Loucy (cell line): Measurements from ENCODE around the gene TCEANC2.

ENCODE experiments used
- H2AFZ ChIP-seq: fragments of 200-600 bp; sonication (generic); 2 replicates; pipeline ENCODE4 v1.6.0; 2016; ENCODE audit warnings: antibody characterized with exemption, mild to moderate bottlenecking, low read length, moderate library complexity
- H3F3A ChIP-seq: fragments of 200-600 bp; 2 replicates; pipeline ENCODE4 v1.6.0; 2016; ENCODE audit warnings: antibody characterized with exemption, low read depth, mild to moderate bottlenecking
- H3K27me3 ChIP-seq: fragments of 200-600 bp; sonication (generic); 2 replicates; pipeline ENCODE4 v1.6.1; 2014; ENCODE audit warnings: low read length, mild to moderate bottlenecking; ENCODE audit not compliant: insufficient read depth, poor library complexity, severe bottlenecking
- H3K36me3 ChIP-seq: fragments of 200-600 bp; sonication (generic); 2 replicates; pipeline ENCODE4 v1.6.1; 2016; ENCODE audit warnings: low read length; ENCODE audit not compliant: insufficient read depth
- H3K4me1 ChIP-seq: fragments of 200-600 bp; sonication (generic); 2 replicates; pipeline ENCODE4 v1.5.1; 2014; ENCODE audit warnings: low read length, mild to moderate bottlenecking; ENCODE audit not compliant: insufficient read depth, poor library complexity, severe bottlenecking
- H3K4me2 ChIP-seq: fragments of 200-600 bp; sonication (generic); 2 replicates; pipeline ENCODE4 v1.6.0; 2014; ENCODE audit warnings: antibody characterized with exemption, low read length, low read depth, mild to moderate bottlenecking; ENCODE audit not compliant: poor library complexity, severe bottlenecking
- H3K4me3 ChIP-seq: fragments of 200-600 bp; sonication (generic); 2 replicates; pipeline ENCODE4 v1.5.1; 2014; ENCODE audit warnings: low read length, mild to moderate bottlenecking, mixed read lengths; ENCODE audit not compliant: poor library complexity, severe bottlenecking
- H3K79me2 ChIP-seq: fragments of 200-600 bp; sonication (generic); 2 replicates; pipeline ENCODE4 v1.6.1; 2014; ENCODE audit warnings: low read length; ENCODE audit not compliant: insufficient read depth
- H3K9ac ChIP-seq: fragments of 200-600 bp; sonication (generic); 2 replicates; pipeline ENCODE4 v1.6.0; 2014; ENCODE audit warnings: mild to moderate bottlenecking, low read depth, low read length, moderate library complexity; ENCODE audit not compliant: poor library complexity, severe bottlenecking
- H3K9me2 ChIP-seq: fragments of 200-600 bp; sonication (generic); replicated peaks from 2 replicates; pipeline ENCODE4 v1.6.1; 2016; ENCODE audit warnings: low read depth, low read length, mixed read lengths
- H3K9me3 ChIP-seq: fragments of 200-600 bp; sonication (generic); 2 replicates; pipeline ENCODE4 v1.6.1; 2014; ENCODE audit warnings: mild to moderate bottlenecking, antibody characterized with exemption, low read length, low read depth; ENCODE audit not compliant: insufficient read depth
- H4K20me1 ChIP-seq: fragments of 200-600 bp; sonication (generic); 2 replicates; pipeline ENCODE4 v1.6.0; 2014; ENCODE audit warnings: antibody characterized with exemption, low read length, mild to moderate bottlenecking; ENCODE audit not compliant: insufficient read depth, poor library complexity, severe bottlenecking
- CTCF ChIP-seq: fragments of 200-600 bp; sonication (generic); conservative IDR thresholded peaks from 2 replicates; pipeline ENCODE4 v1.5.1; 2014; ENCODE audit warnings: mild to moderate bottlenecking, antibody characterized with exemption, low read length
- EZH2phosphoT487 ChIP-seq: fragments of 200-600 bp; IDR thresholded peaks from 2 replicates; pipeline ENCODE4 v1.6.1; 2018; ENCODE audit warnings: antibody characterized with exemption, mild to moderate bottlenecking, moderate library complexity, borderline replicate concordance

The TCEANC2 gene

GRCh38 chr1:54136963-54137533 is 83.6 kb downstream of the TCEANC2 start:
- no peaks in the 10 kb centered on the region for H3K9me3 ChIP-seq
- H3K36me3 ChIP-seq, result no peaks in the 10 kb centered on the region
- no peak overlapping the region for H3K4me2 ChIP-seq
- no peaks in the 10 kb centered on the region for H3F3A ChIP-seq
- H4K20me1 ChIP-seq, result no peaks in the 10 kb centered on the region
- no peak for TF ChIP-seq EZH2phosphoT487
- no peak for TF ChIP-seq CTCF
- no peak overlapping the region for H2AFZ ChIP-seq
- H3K4me3 ChIP-seq, result no peak overlapping the region
- H3K79me2 ChIP-seq, result no peaks in the 10 kb centered on the region
- H3K9ac ChIP-seq, result no peak overlapping the region
- no peaks in the 10 kb centered on the region for H3K9me2 ChIP-seq
- no peaks in the 10 kb centered on the region for H3K27me3 ChIP-seq
- H3K4me1 ChIP-seq, result no peaks in the 10 kb centered on the region

GRCh38 chr1:54137534-54138061 is 84.2 kb downstream of the TCEANC2 start:
- no peaks in the 10 kb centered on the region for H3K9me3 ChIP-seq
- no peaks in the 10 kb centered on the region for H3K4me1 ChIP-seq
- no peaks in the 10 kb centered on the region for H3K27me3 ChIP-seq
- no peaks in the 10 kb centered on the region for H3K36me3 ChIP-seq
- H3K79me2 ChIP-seq, result no peaks in the 10 kb centered on the region
- TF ChIP-seq CTCF, result no peak
- TF ChIP-seq EZH2phosphoT487, result no peak
- no peak overlapping the region for H2AFZ ChIP-seq
- H3K9me2 ChIP-seq, result no peaks in the 10 kb centered on the region
- no peak overlapping the region for H3K9ac ChIP-seq
- no peaks in the 10 kb centered on the region for H3F3A ChIP-seq
- H3K4me3 ChIP-seq, result no peak overlapping the region
- H4K20me1 ChIP-seq, result no peaks in the 10 kb centered on the region
- no peak overlapping the region for H3K4me2 ChIP-seq

GRCh38 chr1:54138994-54139393 is 85.6 kb downstream of the TCEANC2 start:
- Histone ChIP-seq H3K9ac (no peak overlapping the region), H3K9me2 (no peaks in the 10 kb centered on the region), H3F3A (no peaks in the 10 kb centered on the region), H3K9me3 (no peaks in the 10 kb centered on the region), H3K4me2 (no peak overlapping the region), H2AFZ (no peak overlapping the region), H3K27me3 (no peaks in the 10 kb centered on the region), H3K4me1 (no peaks in the 10 kb centered on the region), H3K4me3 (no peak overlapping the region), H3K79me2 (no peaks in the 10 kb centered on the region), H4K20me1 (no peaks in the 10 kb centered on the region), H3K36me3 (no peaks in the 10 kb centered on the region)
- TF ChIP-seq CTCF (no peak), EZH2phosphoT487 (no peak)
